Measurements from ENCODE around the gene LOXL1. TPM values are rescaled to one million over a fixed set of nuclear protein-coding genes. Genes with fewer than 3 reads are reported as not detected.

Gene LOXL1
- total RNA-seq, 2 experiments from 2014 or later: not detected

GRCh38 chr15:73942751-73943270 is 16.5 kb downstream of the LOXL1 start:
- Histone ChIP-seq H3K4me2 (ENCODE audit: low read length) (no peak overlapping the region), H3K4me3 (ENCODE audit: low read depth, low read length, poor library complexity, severe bottlenecking) (no peak overlapping the region), H4K20me1 (ENCODE audit: insufficient read depth, low read length) (no peaks in the 10 kb centered on the region), H2AFZ (ENCODE audit: low read length) (no peak overlapping the region), H3K9me2 (ENCODE audit: insufficient read depth, low read length) (no peaks in the 10 kb centered on the region), H3K27ac (ENCODE audit: low read depth, low read length, poor library complexity, severe bottlenecking) (no peak overlapping the region), H3K4me1 (ENCODE audit: insufficient read depth, low read length, poor library complexity, severe bottlenecking) (no peaks in the 10 kb centered on the region), H3K36me3 (ENCODE audit: insufficient read depth, low read length) (no peaks in the 10 kb centered on the region), H3K79me2 (ENCODE audit: insufficient read depth, low read depth, low read length) (no peaks in the 10 kb centered on the region), H3K9me3 (ENCODE audit: low read length) (no peaks in the 10 kb centered on the region)
- intact Hi-C loops (cut with micrococcal nuclease; ENCODE audit: unreplicated experiment): no loop called here
- no TSS peak for BruUV-seq (replicated peaks)
- ChIA-PET CTCF (ENCODE audit: unreplicated experiment) (no interaction called here), POLR2A (no interaction called here)
- DNase-seq (ENCODE audit: low spot score): no peak
- TF ChIP-seq EZH2phosphoT487 (IDR thresholded peaks at IDR 0.05; ENCODE audit: borderline replicate concordance, low read depth, low read length) (no peak), CTCF (conservative IDR thresholded peaks at IDR 0.05; ENCODE audit: low read length) (no peak)

- no peak for DNase-seq (ENCODE audit: low spot score)
- BruUV-seq (replicated peaks): no TSS peak
Measured at GRCh38 chr15:73944161-73945129, 18.2 kb downstream of the LOXL1 start.

More at GRCh38 chr15:73944161-73945129, 18.2 kb downstream of the LOXL1 start:
- no peaks in the 10 kb centered on the region for H4K20me1 ChIP-seq (ENCODE audit: insufficient read depth, low read length)
- H3K4me1 ChIP-seq (ENCODE audit: insufficient read depth, low read length, poor library complexity, severe bottlenecking): no peaks in the 10 kb centered on the region
- H3K9me2 ChIP-seq (ENCODE audit: insufficient read depth, low read length): no peaks in the 10 kb centered on the region
- H3K4me3 ChIP-seq (ENCODE audit: low read depth, low read length, poor library complexity, severe bottlenecking): no peak overlapping the region
- no peaks in the 10 kb centered on the region for H3K9me3 ChIP-seq (ENCODE audit: low read length)
- ChIA-PET POLR2A (no interaction called here), CTCF (ENCODE audit: unreplicated experiment) (no interaction called here)
- no peaks in the 10 kb centered on the region for H3K36me3 ChIP-seq (ENCODE audit: insufficient read depth, low read length)
- H2AFZ ChIP-seq (ENCODE audit: low read length): no peak overlapping the region
- TF ChIP-seq CTCF (conservative IDR thresholded peaks at IDR 0.05; ENCODE audit: low read length) (no peak), EZH2phosphoT487 (IDR thresholded peaks at IDR 0.05; ENCODE audit: borderline replicate concordance, low read depth, low read length) (no peak)
- H3K79me2 ChIP-seq (ENCODE audit: insufficient read depth, low read depth, low read length): no peaks in the 10 kb centered on the region
- intact Hi-C loops (cut with micrococcal nuclease; ENCODE audit: unreplicated experiment): no loop called here
- H3K4me2 ChIP-seq (ENCODE audit: low read length): no peak overlapping the region
- no peak overlapping the region for H3K27ac ChIP-seq (ENCODE audit: low read depth, low read length, poor library complexity, severe bottlenecking)
